ENCODE results near the gene FAM186B.

- TF ChIP-seq POLR2AphosphoS5 (IDR thresholded peaks at IDR 0.05) (no peak), POLR2A (IDR thresholded peaks at IDR 0.05) (no peak)
- TF ChIP-seq, protein P1, sequence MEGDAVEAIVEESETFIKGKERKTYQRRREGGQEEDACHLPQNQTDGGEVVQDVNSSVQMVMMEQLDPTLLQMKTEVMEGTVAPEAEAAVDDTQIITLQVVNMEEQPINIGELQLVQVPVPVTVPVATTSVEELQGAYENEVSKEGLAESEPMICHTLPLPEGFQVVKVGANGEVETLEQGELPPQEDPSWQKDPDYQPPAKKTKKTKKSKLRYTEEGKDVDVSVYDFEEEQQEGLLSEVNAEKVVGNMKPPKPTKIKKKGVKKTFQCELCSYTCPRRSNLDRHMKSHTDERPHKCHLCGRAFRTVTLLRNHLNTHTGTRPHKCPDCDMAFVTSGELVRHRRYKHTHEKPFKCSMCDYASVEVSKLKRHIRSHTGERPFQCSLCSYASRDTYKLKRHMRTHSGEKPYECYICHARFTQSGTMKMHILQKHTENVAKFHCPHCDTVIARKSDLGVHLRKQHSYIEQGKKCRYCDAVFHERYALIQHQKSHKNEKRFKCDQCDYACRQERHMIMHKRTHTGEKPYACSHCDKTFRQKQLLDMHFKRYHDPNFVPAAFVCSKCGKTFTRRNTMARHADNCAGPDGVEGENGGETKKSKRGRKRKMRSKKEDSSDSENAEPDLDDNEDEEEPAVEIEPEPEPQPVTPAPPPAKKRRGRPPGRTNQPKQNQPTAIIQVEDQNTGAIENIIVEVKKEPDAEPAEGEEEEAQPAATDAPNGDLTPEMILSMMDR (IDR thresholded peaks at IDR 0.05): no peak
Measured at GRCh38 chr12:49618576-49618975, 13.1 kb upstream of the FAM186B start.
